AG04450 (cell line): ENCODE data around the gene NUDT8. TPM values are rescaled to one million over a fixed set of nuclear protein-coding genes. Genes with fewer than 3 reads are reported as not detected.

ENCODE experiments used
- CTCF ChIA-PET: fragments of 300-600, 350-600 bp; formaldehyde crosslinking; extraction: SDS; loops from one replicate; lab custom pipeline; 2022; ENCODE audit warnings: antibody characterized with exemption, inconsistent platforms; lab: Charles Lee
- POLR2A ChIA-PET: fragments of 350-600 bp; formaldehyde crosslinking; extraction: SDS; loops from one replicate; lab custom pipeline; 2021; ENCODE audit warnings: antibody characterized with exemption, inconsistent platforms; lab: Yijun Ruan, JAX
- DNase-seq: peaks from one replicate; pipeline ENCODE4 v3.0.0-alpha.2; 2011; ENCODE audit warnings: low read depth, low spot score
- H3K27ac ChIP-seq: one replicate; pipeline ENCODE4 v1.5.1; 2012; ENCODE audit warnings: low read depth, low read length, control low read depth
- H3K27me3 ChIP-seq: one replicate; pipeline ENCODE4 v1.6.0; 2012; ENCODE audit warnings: low read length; ENCODE audit not compliant: control insufficient read depth, insufficient read depth
- H3K4me3 ChIP-seq: 2 replicates; pipeline ENCODE4 v1.5.1; 2011; ENCODE audit warnings: mild to moderate bottlenecking, low read depth, low read length, control low read depth
- H3K9me3 ChIP-seq: 2 replicates; pipeline ENCODE4 v1.5.1; 2012; ENCODE audit warnings: low read length; ENCODE audit not compliant: control insufficient read depth, insufficient read depth
- polyA plus RNA-seq: library from polyadenylated mRNA; depleted of rRNA; stranded (reverse); fragments of >200 nt; gene quantifications from 2 replicates; pipeline ENCODE4 v1.2.3, GENCODE V29; 2011
- TF ChIP-seq, protein P1 (sequence below): IDR thresholded peaks from 2 replicates; pipeline ENCODE4 v1.5.1; 2011; ENCODE audit warnings: low read depth, low read length, control low read depth, inconsistent platforms

Gene NUDT8
- polyA plus RNA-seq, 1 experiment = 0.40 TPM

DNA sequence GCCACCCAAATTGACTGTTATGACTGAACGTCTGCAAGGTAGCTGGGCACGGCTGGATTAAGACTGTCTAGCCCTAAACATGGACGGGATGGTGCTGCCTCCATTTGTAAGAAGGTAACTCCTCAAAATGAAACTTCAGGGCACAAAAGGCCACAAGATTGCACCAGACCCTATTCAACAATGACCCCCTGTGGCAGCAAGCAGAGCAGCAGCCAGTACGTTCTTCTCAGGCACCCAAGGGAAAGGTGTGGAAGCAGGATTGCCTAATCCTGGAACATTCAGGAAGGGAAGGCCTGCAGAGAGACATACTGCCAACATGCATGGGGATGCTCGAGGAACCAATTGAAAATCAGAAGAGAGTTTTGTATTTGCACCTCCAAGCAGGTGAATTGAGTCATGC, 14.3 kb upstream of the NUDT8 start:
- H3K4me3 ChIP-seq = no peak overlapping the region
- peaks cover 17% of the 10 kb centered on the region for H3K27me3 ChIP-seq
- POLR2A ChIA-PET = no interaction called here
- H3K27ac ChIP-seq = no peak overlapping the region
- DNase-seq = no peak
- CTCF ChIA-PET = no interaction called here
- TF ChIP-seq, protein P1, sequence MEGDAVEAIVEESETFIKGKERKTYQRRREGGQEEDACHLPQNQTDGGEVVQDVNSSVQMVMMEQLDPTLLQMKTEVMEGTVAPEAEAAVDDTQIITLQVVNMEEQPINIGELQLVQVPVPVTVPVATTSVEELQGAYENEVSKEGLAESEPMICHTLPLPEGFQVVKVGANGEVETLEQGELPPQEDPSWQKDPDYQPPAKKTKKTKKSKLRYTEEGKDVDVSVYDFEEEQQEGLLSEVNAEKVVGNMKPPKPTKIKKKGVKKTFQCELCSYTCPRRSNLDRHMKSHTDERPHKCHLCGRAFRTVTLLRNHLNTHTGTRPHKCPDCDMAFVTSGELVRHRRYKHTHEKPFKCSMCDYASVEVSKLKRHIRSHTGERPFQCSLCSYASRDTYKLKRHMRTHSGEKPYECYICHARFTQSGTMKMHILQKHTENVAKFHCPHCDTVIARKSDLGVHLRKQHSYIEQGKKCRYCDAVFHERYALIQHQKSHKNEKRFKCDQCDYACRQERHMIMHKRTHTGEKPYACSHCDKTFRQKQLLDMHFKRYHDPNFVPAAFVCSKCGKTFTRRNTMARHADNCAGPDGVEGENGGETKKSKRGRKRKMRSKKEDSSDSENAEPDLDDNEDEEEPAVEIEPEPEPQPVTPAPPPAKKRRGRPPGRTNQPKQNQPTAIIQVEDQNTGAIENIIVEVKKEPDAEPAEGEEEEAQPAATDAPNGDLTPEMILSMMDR = no peak
- H3K9me3 ChIP-seq = peaks cover 13% of the 10 kb centered on the region

DNA sequence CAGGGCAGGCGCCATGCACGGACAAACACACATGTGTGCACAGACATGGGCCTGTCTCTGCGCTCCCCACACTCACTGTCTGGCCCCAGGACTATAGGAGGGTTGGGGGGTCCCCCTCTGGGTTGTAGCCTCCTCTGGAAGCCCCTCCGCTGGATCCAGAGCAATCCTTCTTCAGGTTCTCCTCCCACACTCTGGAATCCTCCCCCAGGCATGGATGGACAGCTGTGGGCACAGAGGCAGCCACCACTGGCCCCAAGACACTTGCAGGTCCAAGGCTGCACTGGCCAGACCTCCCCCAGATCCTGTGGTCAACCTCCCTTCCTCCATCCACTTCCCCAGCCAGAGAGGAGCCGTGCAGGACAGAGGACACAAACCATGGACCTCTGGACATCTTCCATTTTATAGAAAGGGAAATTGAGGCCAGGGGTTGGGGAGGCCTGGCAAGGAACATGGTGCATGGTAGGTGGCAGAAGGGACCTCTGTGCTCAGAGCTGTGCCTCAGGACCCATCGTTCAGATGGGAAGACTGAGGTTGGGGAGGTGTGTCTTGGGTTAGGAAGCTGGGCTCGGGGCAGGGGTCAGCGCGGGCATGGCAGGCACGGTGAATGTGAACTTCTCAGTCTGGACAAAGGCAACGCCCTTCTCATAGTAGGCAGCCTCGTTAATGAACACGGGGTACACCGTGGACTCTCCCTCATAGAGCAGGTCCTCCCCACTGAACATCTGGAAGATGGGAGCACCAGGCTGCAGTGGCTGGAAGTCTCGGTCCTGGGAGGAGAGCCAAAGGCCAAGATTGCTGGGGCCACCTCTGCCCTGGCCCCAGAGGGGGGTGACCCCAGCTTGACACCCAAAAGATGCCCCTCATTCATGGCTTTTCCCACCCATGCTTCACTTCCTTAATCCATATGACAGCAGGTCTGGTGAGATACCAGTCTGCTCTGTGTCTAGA, 12.7 kb upstream of the NUDT8 start:
- Histone ChIP-seq H3K4me3 (no peak overlapping the region), H3K27me3 (peaks cover 10% of the 10 kb centered on the region), H3K9me3 (peaks cover 13% of the 10 kb centered on the region), H3K27ac (no peak overlapping the region)
- POLR2A ChIA-PET = interaction anchor here (0.6 kb wide), 1 partner anchor 43 kb away, joined by 6 read pairs; no protein-coding TSS in a partner anchor
- TF ChIP-seq, protein P1 = no peak
- DNase-seq = no peak
- CTCF ChIA-PET = no interaction called here

DNA sequence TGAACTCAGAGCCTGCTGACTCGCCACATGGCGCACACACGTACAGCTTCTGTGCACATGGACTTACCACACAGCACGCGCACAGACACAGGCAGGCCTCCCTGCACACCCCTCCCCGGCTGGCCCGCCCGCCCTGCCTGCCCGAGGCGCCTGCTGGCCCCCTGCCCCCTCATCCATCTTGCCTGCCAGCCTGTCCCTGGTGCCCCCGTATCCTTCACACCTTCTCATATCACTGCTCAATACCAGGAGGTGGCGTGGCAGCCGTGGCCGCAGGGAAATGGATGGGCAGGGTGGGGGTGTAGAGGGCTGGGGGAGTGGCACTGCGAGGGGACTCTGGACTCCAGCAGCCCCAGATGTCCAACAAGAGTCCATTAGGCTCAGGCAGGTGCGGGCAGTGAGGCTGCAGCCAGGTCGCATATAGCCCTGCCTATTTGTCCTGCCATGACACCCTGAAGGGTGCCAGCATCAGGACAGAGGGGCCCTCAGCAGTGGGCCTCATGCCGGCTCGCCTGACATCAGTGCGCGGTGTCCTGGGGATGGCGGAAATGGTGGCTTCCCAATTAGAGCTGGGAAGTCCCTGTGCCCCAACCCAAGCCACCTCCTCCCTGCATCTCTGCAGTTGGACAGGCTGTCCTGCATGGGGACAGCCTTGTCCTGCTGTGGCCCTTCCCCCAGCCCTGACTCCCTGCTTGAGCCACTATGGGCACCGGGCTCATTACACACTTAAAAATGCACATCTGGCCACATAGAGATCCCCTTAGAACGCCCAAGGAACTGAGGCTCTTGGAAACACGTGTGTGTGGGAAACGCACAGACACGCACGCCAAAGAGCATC, 11.8 kb upstream of the NUDT8 start:
- CTCF ChIA-PET = no interaction called here
- H3K9me3 ChIP-seq = peaks cover 13% of the 10 kb centered on the region

DNA sequence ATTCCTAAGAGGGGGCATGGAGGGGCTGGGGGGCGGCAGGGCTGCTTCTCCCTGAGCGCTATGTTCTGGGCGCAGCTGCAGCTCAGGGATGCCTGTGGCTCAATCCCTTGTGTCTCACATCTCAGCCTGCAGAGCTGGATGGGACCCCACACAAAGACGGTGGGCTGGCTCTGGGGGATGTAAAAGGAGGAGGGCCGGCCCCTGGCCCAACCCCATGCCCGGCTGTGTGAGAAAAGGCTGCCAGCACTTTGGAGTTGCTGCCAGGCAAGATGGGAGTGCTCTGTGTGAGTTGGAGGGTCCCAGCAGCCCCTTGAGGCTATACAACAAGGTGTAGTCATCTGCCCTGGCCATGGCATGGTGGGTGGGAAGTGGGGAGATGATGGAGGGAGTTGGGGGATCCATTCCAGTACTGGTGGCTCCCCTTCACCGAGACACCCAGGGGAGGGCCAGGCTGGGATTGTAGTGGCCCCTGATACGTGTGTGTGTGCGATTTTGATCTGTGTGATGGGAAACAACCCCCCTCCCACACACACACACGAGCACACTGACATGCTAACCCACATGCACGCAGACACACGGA, 11.1 kb upstream of the NUDT8 start:
- DNase-seq = no peak
- Histone ChIP-seq H3K4me3 (no peak overlapping the region), H3K27ac (no peak overlapping the region), H3K27me3 (peaks cover 7% of the 10 kb centered on the region), H3K9me3 (peaks cover 13% of the 10 kb centered on the region)
- CTCF ChIA-PET = no interaction called here
- POLR2A ChIA-PET = no interaction called here
- TF ChIP-seq, protein P1 = no peak

More for the DNA sequence above, 11.8 kb upstream of the NUDT8 start:
- Histone ChIP-seq H3K27me3 (peaks cover 10% of the 10 kb centered on the region), H3K27ac (no peak overlapping the region), H3K4me3 (no peak overlapping the region)
- TF ChIP-seq, protein P1 = no peak
- POLR2A ChIA-PET = no interaction called here
- no peak for DNase-seq
